HepG2 (cell line): ENCODE data around the gene ADGRF1. TPM values are rescaled to one million over a fixed set of nuclear protein-coding genes. Genes with fewer than 3 reads are reported as not detected.

Experiments
- DPF2 ChIP-seq: sonication (generic); formaldehyde crosslinking; IDR thresholded peaks from 2 replicates; pipeline ENCODE4 v1.4.0; 2020; ENCODE audit warnings: mild to moderate bottlenecking, low read depth, missing genetic modification reagents, borderline replicate concordance
- NCOA2 ChIP-seq: sonication (generic); formaldehyde crosslinking; IDR thresholded peaks from 2 replicates; pipeline ENCODE4 v1.8.0; 2022; ENCODE audit warnings: inconsistent platforms
- NFE2L2 ChIP-seq: fragments of 150-350 bp; IDR thresholded peaks from 2 replicates; pipeline ENCODE4 v1.6.1; 2014; ENCODE audit warnings: low read length
- PRMT3 ChIP-seq: sonication (generic); formaldehyde crosslinking; IDR thresholded peaks from 2 replicates; pipeline ENCODE4 v1.8.1; 2022; ENCODE audit warnings: low read depth, mild to moderate bottlenecking, moderate library complexity, missing genetic modification reagents, borderline replicate concordance
- TERF1 ChIP-seq: sonication (generic); formaldehyde crosslinking; IDR thresholded peaks from 2 replicates; pipeline ENCODE4 v1.8.0; 2022; ENCODE audit warnings: mild to moderate bottlenecking, missing genetic modification reagents, moderate library complexity
- ZFY ChIP-seq: sonication (generic); formaldehyde crosslinking; IDR thresholded peaks from 2 replicates; pipeline ENCODE4 v1.4.0; 2020; ENCODE audit warnings: missing genetic modification reagents
- ZNF567 ChIP-seq: sonication (generic); formaldehyde crosslinking; IDR thresholded peaks from 2 replicates; pipeline ENCODE4 v1.8.1; 2023; ENCODE audit warnings: mild to moderate bottlenecking, missing genetic modification reagents, borderline replicate concordance
- polyA plus RNA-seq, 8 experiments: library from polyadenylated mRNA; depleted of rRNA in 3 of 8; stranded (reverse) in 7 of 8; unstranded in 1 of 8; fragments of >200 nt; fragmentation: Illumina TruSeq in 4 of 8; extraction: Trizol in 4 of 8; gene quantifications; 2 replicates each; pipeline versions ENCODE4 v1.2.1 to v1.2.3, GENCODE V29; 2011 to 2016; ENCODE audit warnings: low read depth in 4 of 8, missing spikeins in 1 of 8, mixed read lengths in 1 of 8; ENCODE audit not compliant: insufficient read depth in 1 of 8
- total RNA-seq, 5 experiments: library from RNA; depleted of rRNA; stranded (reverse); fragments of >200 nt; fragmentation: Illumina TruSeq; extraction: Trizol; gene quantifications; 2 replicates each; pipeline ENCODE4 v1.2.3, GENCODE V29; 2016; ENCODE audit warnings: low read depth in 1 of 5
- TF ChIP-seq, protein P1 (sequence below): sonication (generic); formaldehyde crosslinking; IDR thresholded peaks from 2 replicates; pipeline ENCODE4 v1.5.1; 2020; ENCODE audit warnings: missing genetic modification reagents, mild to moderate bottlenecking, borderline replicate concordance
- TF ChIP-seq, protein P2 (sequence below): IDR thresholded peaks from 2 replicates; pipeline ENCODE4 v1.6.1; 2016; ENCODE audit warnings: mild to moderate bottlenecking

The ADGRF1 gene
- total and polyA plus RNA-seq, 2 of the 13 experiments (the other 11 are each of a cell fraction or from before 2014, with no cell fraction given), result not detected

- TF ChIP-seq TERF1 (no peak), NFE2L2 (no peak), ZFY (no peak), NCOA2 (CRISPR knock-in tag) (no peak), ZNF567 (CRISPR knock-in tag) (no peak), DPF2 (CRISPR knock-in tag) (no peak), PRMT3 (CRISPR knock-in tag) (no peak)
- TF ChIP-seq, protein P1, sequence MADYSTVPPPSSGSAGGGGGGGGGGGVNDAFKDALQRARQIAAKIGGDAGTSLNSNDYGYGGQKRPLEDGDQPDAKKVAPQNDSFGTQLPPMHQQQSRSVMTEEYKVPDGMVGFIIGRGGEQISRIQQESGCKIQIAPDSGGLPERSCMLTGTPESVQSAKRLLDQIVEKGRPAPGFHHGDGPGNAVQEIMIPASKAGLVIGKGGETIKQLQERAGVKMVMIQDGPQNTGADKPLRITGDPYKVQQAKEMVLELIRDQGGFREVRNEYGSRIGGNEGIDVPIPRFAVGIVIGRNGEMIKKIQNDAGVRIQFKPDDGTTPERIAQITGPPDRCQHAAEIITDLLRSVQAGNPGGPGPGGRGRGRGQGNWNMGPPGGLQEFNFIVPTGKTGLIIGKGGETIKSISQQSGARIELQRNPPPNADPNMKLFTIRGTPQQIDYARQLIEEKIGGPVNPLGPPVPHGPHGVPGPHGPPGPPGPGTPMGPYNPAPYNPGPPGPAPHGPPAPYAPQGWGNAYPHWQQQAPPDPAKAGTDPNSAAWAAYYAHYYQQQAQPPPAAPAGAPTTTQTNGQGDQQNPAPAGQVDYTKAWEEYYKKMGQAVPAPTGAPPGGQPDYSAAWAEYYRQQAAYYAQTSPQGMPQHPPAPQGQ (CRISPR knock-in tag), result no peak
- TF ChIP-seq, protein P2, sequence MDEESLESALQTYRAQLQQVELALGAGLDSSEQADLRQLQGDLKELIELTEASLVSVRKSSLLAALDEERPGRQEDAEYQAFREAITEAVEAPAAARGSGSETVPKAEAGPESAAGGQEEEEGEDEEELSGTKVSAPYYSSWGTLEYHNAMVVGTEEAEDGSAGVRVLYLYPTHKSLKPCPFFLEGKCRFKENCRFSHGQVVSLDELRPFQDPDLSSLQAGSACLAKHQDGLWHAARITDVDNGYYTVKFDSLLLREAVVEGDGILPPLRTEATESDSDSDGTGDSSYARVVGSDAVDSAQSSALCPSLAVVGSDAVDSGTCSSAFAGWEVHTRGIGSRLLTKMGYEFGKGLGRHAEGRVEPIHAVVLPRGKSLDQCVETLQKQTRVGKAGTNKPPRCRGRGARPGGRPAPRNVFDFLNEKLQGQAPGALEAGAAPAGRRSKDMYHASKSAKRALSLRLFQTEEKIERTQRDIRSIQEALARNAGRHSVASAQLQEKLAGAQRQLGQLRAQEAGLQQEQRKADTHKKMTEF (CRISPR knock-in tag), result no peak
These were observed 93.4 kb downstream of the ADGRF1 start (continued) for GRCh38 chr6:46948699-46949098.

Other genes with a start within 250 kb of the ADGRF1 start
- 0.10 and 0.24 TPM in 2 replicates for gene MEP1A, start 248.9 kb downstream of the ADGRF1 start, total RNA-seq (2016; rRNA removed; fragmentation: Illumina TruSeq; extraction: Trizol)
- gene MEP1A, start 248.9 kb downstream of the ADGRF1 start, polyA plus RNA-seq (2011; rRNA removed), result 0.83 and 3.0 TPM in 2 replicates
- gene ADGRF5, start 120.4 kb downstream of the ADGRF1 start, total RNA-seq (2016; rRNA removed; fragmentation: Illumina TruSeq; extraction: Trizol), result not detected in 2 replicates
- gene ADGRF5, start 120.4 kb downstream of the ADGRF1 start, polyA plus RNA-seq (2011; rRNA removed), result not detected in 2 replicates